ENCODE data around the gene APOO. TPM values are rescaled to one million over a fixed set of nuclear protein-coding genes. Genes with fewer than 3 reads are reported as not detected.

APOO gene
- total RNA-seq, 2 donors from 2014 or later, result 1.5 to 5.1 TPM

DNA sequence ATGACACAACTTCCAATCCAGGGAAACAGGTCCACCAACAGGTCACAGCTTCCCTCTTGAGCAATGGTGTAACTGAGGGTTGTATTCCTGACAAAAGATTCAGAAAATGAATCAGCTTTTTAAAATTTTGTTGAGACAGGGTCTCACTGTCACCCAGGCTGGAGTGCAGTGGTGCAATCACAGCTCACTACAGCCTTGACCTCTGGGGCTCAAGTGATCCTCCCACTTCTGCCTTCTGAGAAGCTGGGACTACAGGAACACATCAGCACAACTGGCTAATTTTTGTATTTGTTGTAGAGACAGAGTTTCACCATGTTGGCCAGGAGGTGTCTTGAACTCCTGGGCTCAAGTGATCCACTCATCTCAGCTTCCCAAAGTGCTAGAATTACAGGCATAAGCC, 81.1 kb downstream of the APOO start:
- DNase-seq (ENCODE audit: low spot score) (no peak), ATAC-seq (ENCODE audit: insufficient number of reproducible peaks, low FRiP score, low read depth) (no peak)
- no peak overlapping the region for H3K4me3 ChIP-seq
- H3K27ac ChIP-seq, result no peak overlapping the region
- no peaks in the 10 kb centered on the region for H3K27me3 ChIP-seq (replicated peaks; ENCODE audit: insufficient read depth)
- H3K9me3 ChIP-seq, result no peaks in the 10 kb centered on the region
- TF ChIP-seq, protein P1, sequence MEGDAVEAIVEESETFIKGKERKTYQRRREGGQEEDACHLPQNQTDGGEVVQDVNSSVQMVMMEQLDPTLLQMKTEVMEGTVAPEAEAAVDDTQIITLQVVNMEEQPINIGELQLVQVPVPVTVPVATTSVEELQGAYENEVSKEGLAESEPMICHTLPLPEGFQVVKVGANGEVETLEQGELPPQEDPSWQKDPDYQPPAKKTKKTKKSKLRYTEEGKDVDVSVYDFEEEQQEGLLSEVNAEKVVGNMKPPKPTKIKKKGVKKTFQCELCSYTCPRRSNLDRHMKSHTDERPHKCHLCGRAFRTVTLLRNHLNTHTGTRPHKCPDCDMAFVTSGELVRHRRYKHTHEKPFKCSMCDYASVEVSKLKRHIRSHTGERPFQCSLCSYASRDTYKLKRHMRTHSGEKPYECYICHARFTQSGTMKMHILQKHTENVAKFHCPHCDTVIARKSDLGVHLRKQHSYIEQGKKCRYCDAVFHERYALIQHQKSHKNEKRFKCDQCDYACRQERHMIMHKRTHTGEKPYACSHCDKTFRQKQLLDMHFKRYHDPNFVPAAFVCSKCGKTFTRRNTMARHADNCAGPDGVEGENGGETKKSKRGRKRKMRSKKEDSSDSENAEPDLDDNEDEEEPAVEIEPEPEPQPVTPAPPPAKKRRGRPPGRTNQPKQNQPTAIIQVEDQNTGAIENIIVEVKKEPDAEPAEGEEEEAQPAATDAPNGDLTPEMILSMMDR (IDR thresholded peaks at IDR 0.05), result no peak
- H3K36me3 ChIP-seq, result no peaks in the 10 kb centered on the region
- no peaks in the 10 kb centered on the region for H3K4me1 ChIP-seq (ENCODE audit: control insufficient read depth in 1 of 2, low read depth in 2 of 2)

DNA sequence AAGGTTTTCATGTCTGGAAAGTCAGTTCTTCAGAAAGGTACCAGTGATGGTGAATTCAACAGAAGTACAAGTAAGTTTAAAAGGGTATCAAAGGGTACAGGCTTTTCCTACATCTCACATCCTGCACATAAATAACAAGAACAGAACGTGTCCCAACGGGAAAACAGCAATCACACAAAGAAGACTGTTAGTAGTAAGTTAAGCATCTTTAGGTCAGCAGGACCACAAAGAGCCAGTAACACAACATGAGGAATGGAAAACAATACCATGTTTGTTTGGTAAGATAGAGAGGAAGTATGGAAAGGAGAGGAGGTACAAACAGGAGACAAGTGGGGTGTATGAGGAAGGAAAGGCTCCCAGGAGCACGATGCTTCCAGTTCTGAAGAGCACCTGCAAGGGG, 81.5 kb downstream of the APOO start:
- ATAC-seq (ENCODE audit: insufficient number of reproducible peaks, low FRiP score, low read depth), result no peak

DNA sequence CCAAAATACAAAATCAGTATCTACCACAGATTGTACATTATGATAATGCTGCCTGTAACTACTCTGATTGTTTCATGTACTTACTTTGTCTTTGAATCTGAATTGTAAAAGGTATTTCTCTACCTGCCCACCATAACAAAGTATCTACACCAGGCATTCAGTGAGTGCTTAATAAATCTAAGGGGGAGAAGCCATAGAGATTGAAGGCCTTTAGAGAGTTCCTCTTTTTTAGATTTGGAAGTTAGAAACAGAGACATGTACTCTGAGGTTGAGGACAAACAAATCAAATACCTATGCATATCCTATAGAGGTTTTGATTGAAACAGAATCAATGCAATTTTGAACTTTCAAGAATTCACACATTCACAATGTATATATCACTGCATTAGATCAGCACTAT, 82.1 kb downstream of the APOO start:
- TF ChIP-seq, protein P1 (IDR thresholded peaks at IDR 0.05), result no peak
- ATAC-seq (ENCODE audit: insufficient number of reproducible peaks, low FRiP score, low read depth) (no peak), DNase-seq (ENCODE audit: low spot score) (no peak)
- Histone ChIP-seq H3K9me3 (no peaks in the 10 kb centered on the region), H3K27me3 (replicated peaks; ENCODE audit: insufficient read depth) (no peaks in the 10 kb centered on the region), H3K4me3 (no peak overlapping the region), H3K4me1 (ENCODE audit: control insufficient read depth in 1 of 2, low read depth in 2 of 2) (no peaks in the 10 kb centered on the region), H3K36me3 (no peaks in the 10 kb centered on the region), H3K27ac (no peak overlapping the region)

More for the DNA sequence above, 81.5 kb downstream of the APOO start:
- no peaks in the 10 kb centered on the region for H3K4me1 ChIP-seq (ENCODE audit: control insufficient read depth in 1 of 2, low read depth in 2 of 2)
- H3K4me3 ChIP-seq, result no peak overlapping the region
- no peak for DNase-seq (ENCODE audit: low spot score)
- no peaks in the 10 kb centered on the region for H3K9me3 ChIP-seq
- no peak overlapping the region for H3K27ac ChIP-seq
- no peaks in the 10 kb centered on the region for H3K27me3 ChIP-seq (replicated peaks; ENCODE audit: insufficient read depth)
- H3K36me3 ChIP-seq, result no peaks in the 10 kb centered on the region
- TF ChIP-seq, protein P1 (IDR thresholded peaks at IDR 0.05), result no peak

DNA sequence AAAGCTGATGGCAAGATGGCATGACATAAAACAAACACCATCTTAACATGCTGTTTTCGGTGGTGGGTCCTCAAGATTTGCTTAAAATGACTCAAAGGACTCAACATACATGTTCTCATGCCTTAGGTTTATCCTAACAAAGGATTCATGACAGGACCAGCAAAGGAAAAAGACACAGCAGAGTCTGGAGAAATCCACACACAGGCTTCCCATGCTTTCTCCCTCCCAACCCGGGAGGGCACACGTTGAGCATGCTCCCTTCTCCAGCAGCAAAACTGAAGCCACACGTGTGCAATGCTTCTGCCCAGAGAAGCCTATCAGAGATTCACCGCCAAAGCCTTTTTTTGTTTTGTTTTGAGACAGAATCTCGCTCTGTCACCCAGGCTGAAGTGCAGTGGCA, 84.9 kb downstream of the APOO start:
- ATAC-seq (ENCODE audit: insufficient number of reproducible peaks, low FRiP score, low read depth) (no peak), DNase-seq (ENCODE audit: low spot score) (no peak)
- Histone ChIP-seq H3K36me3 (no peaks in the 10 kb centered on the region), H3K9me3 (no peaks in the 10 kb centered on the region), H3K4me1 (ENCODE audit: control insufficient read depth in 1 of 2, low read depth in 2 of 2) (no peaks in the 10 kb centered on the region), H3K27ac (no peak overlapping the region), H3K4me3 (no peak overlapping the region), H3K27me3 (replicated peaks; ENCODE audit: insufficient read depth) (no peaks in the 10 kb centered on the region)
- TF ChIP-seq, protein P1 (IDR thresholded peaks at IDR 0.05), result no peak

DNA sequence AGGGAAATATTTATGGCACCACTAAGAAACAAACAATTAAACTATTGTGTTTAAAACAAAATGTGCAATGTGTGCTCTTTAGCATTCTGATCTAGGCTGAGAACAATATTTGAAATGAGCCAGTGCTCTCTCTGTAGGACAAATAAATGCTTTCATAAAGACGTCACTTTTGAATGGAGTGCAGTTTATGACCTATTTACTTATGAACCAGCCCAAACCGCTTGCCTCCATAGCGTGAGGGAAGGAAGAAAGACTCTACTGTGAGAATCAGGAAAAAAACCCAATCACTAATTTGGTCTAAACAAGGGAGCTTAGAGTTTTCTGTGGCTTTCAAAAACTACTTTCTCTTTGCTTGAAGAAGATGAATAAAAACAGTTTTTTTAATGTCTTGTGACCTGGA, 85.3 kb downstream of the APOO start:
- Histone ChIP-seq H3K27me3 (replicated peaks; ENCODE audit: insufficient read depth) (no peaks in the 10 kb centered on the region), H3K4me3 (no peak overlapping the region), H3K4me1 (ENCODE audit: control insufficient read depth in 1 of 2, low read depth in 2 of 2) (no peaks in the 10 kb centered on the region), H3K9me3 (no peaks in the 10 kb centered on the region), H3K36me3 (no peaks in the 10 kb centered on the region), H3K27ac (no peak overlapping the region)
- TF ChIP-seq, protein P1 (IDR thresholded peaks at IDR 0.05), result no peak
- ATAC-seq (ENCODE audit: insufficient number of reproducible peaks, low FRiP score, low read depth) (no peak), DNase-seq (ENCODE audit: low spot score) (no peak)
